ENCODE measurements around the gene PGAP2. TPM values are rescaled to one million over a fixed set of nuclear protein-coding genes. Genes with fewer than 3 reads are reported as not detected.

The PGAP2 gene
- total and polyA plus RNA-seq, 2 donors (not counting 3 experiments of a cell fraction or from before 2014, with no cell fraction given) = 18.3 to 34.1 TPM

- no peak for FAIRE-seq
- CTCF ChIA-PET = interaction anchor here (0.8 to 4.2 kb wide), 3 partner anchors 9 to 199 kb away, joined by 3 to 22 read pairs (median 3); no protein-coding TSS in a partner anchor
- H3K27ac ChIP-seq (ENCODE audit: insufficient read depth, low read depth, low read length) = no peak overlapping the region
- intact Hi-C loops (cut with micrococcal nuclease) = loop anchor here (5.0 kb wide), 2 partner anchors 58 to 88 kb away; no protein-coding TSS in a partner anchor
- H2AFZ ChIP-seq (ENCODE audit: low read depth, low read length) = no peak overlapping the region
- no peaks in the 10 kb centered on the region for H3K9me1 ChIP-seq (replicated peaks; ENCODE audit: control insufficient read depth, extremely low read depth, insufficient read depth, low read length)
- no peaks in the 10 kb centered on the region for H3K27me3 ChIP-seq (ENCODE audit: control insufficient read depth in 2 of 2, insufficient read depth in 2 of 2, low read length in 2 of 2)
- no peak overlapping the region for H3K4me3 ChIP-seq (replicated peaks in 1 of 3; ENCODE audit: insufficient read depth in 1 of 3, low read depth in 1 of 3, low read length in 3 of 3)
- no peak for TF ChIP-seq MAX (IDR thresholded peaks at IDR 0.05; ENCODE audit: insufficient read depth, insufficient read length)
- TF ChIP-seq MYC (IDR thresholded peaks at IDR 0.05; ENCODE audit: low read depth, low read length) = no peak
- TF ChIP-seq CTCF (IDR thresholded peaks at IDR 0.05; ENCODE audit: extremely low read depth in 1 of 2, insufficient read depth in 1 of 2, low read depth in 1 of 2, low read length in 2 of 2) = no peak
- no peak for TF ChIP-seq POLR2AphosphoS5 (IDR thresholded peaks at IDR 0.05; ENCODE audit: insufficient read depth, low read depth, low read length)
- no peak for TF ChIP-seq POLR2A (IDR thresholded peaks at IDR 0.05; ENCODE audit: low read depth, low read length)
- TF ChIP-seq EZH2 (IDR thresholded peaks at IDR 0.05; ENCODE audit: borderline replicate concordance, low read depth, low read length, severe bottlenecking) = no peak
- TF ChIP-seq FOS (IDR thresholded peaks at IDR 0.05; ENCODE audit: borderline replicate concordance, insufficient read depth, low read length) = no peak
- no peak for TF ChIP-seq GATA2 (IDR thresholded peaks at IDR 0.05; ENCODE audit: insufficient read depth, insufficient read length, low read depth, low read length)
- TF ChIP-seq JUN (IDR thresholded peaks at IDR 0.05; ENCODE audit: borderline replicate concordance, insufficient read depth, insufficient read length, low read depth) = no peak
- H3K79me2 ChIP-seq (ENCODE audit: control insufficient read depth, insufficient read depth, low read length) = peaks cover 15% of the 10 kb centered on the region
- H3K36me3 ChIP-seq (ENCODE audit: control insufficient read depth in 2 of 2, extremely low read depth in 1 of 2, insufficient read depth in 2 of 2, low read length in 2 of 2) = no peaks in the 10 kb centered on the region
- no peaks in the 10 kb centered on the region for H4K20me1 ChIP-seq (replicated peaks; ENCODE audit: control insufficient read depth, extremely low read depth, insufficient read depth, low read length)
- H3K9ac ChIP-seq (replicated peaks; ENCODE audit: extremely low read depth, insufficient read depth, low read length) = no peak overlapping the region
- no peak for DNase-seq (ENCODE audit: low read depth, low spot score)
- BruUV-seq (replicated peaks) = no TSS peak
- H3K9me3 ChIP-seq (replicated peaks; ENCODE audit: control insufficient read depth, insufficient read depth, low read length) = no peaks in the 10 kb centered on the region
- H3K4me2 ChIP-seq (ENCODE audit: insufficient read depth, low read length) = no peak overlapping the region
- POLR2A ChIA-PET = no interaction called here
- H3K4me1 ChIP-seq (ENCODE audit: control insufficient read depth, extremely low read depth, insufficient read depth, low read length) = peaks cover 21% of the 10 kb centered on the region
- dilution Hi-C loops (cut with MboI; ENCODE audit: extremely low pct_ligation_motif_present, low sequenced_read_pairs) = loop anchor here (25.0 kb wide), 1 partner anchor 203 kb away; no protein-coding TSS in a partner anchor
Observed at GRCh38 chr11:3859373-3859881, 51.1 kb downstream of the PGAP2 start.

Data from endothelial cell of umbilical vein (primary cell).